Upper lobe of left lung (tissue), 6 donors: ENCODE results near the gene PTPN21. TPM values are rescaled to one million over a fixed set of nuclear protein-coding genes. Genes with fewer than 3 reads are reported as not detected.

ENCODE experiments used
- ATAC-seq, 2 donors: fragments of 200-7000 bp; cut with Tn5 transposase; one replicate each; pipeline ENCODE4 v1.9.1; 2022; ENCODE audit warnings: mild to moderate bottlenecking in 2 of 2, moderate library complexity in 2 of 2; ENCODE audit not compliant: low FRiP score in 2 of 2
- DNase-seq, 2 donors: peaks; one replicate each; pipeline ENCODE4 v3.0.0-alpha.2; 2019 to 2020
- H3K27ac ChIP-seq, 4 donors: fragments of 200-600 bp; sonication (generic); one replicate each; pipeline ENCODE4 v1.5.1; 2016 to 2019
- H3K27me3 ChIP-seq, 4 donors: fragments of 200-600 bp; sonication (generic); one replicate each; pipeline ENCODE4 v1.5.1; 2017 to 2019
- H3K36me3 ChIP-seq, 4 donors: fragments of 200-600 bp; sonication (generic); one replicate each; pipeline ENCODE4 v1.5.1; 2016 to 2019
- H3K4me1 ChIP-seq, 4 donors: fragments of 200-600 bp; sonication (generic); one replicate each; pipeline ENCODE4 v1.5.1; 2018 to 2019
- H3K4me3 ChIP-seq, 4 donors: fragments of 200-600 bp; sonication (generic); one replicate each; pipeline ENCODE4 v1.5.1; 2017 to 2019; ENCODE audit warnings: mild to moderate bottlenecking in 2 of 4, moderate library complexity in 1 of 4
- H3K9me3 ChIP-seq, 4 donors: fragments of 200-600 bp; sonication (generic); one replicate each; pipeline ENCODE4 v1.5.1; 2018 to 2019
- EP300 ChIP-seq, 4 donors: sonication (generic); formaldehyde crosslinking; IDR thresholded peaks; one replicate each; pipeline ENCODE4 v1.5.1; 2017; ENCODE audit warnings: antibody characterized with exemption in 4 of 4, control low read depth in 2 of 4
- POLR2A ChIP-seq, 4 donors: fragments of 450-650 bp; IDR thresholded peaks; one replicate each; pipeline ENCODE4 v1.5.1; 2016 to 2017; ENCODE audit warnings: antibody characterized with exemption in 4 of 4, mild to moderate bottlenecking in 2 of 4
- POLR2AphosphoS5 ChIP-seq, 2 donors: sonication (generic); formaldehyde crosslinking; IDR thresholded peaks; one replicate each; pipeline ENCODE4 v1.5.1; 2017; ENCODE audit warnings: antibody characterized with exemption in 2 of 2
- WGBS, 2 donors: methylation state at CpG; one replicate each; pipeline ENCODE4 v1.1.5; 2017 to 2018; 5-methylcytosine and 5-hydroxymethylcytosine counted together
- total RNA-seq, 6 donors: library from RNA; depleted of rRNA in 4 of 6; stranded (reverse); fragments of >200 nt in 4 of 6; gene quantifications; one replicate each; pipeline versions ENCODE4 v1.1.0 to v1.2.1, GENCODE V29; 2016 to 2021
- TF ChIP-seq, protein P1 (sequence below), 6 experiments: fragments of 450-650 bp in 4 of 6; fragments of 200-600 bp in 2 of 6; sonication (generic) in 2 of 6; IDR thresholded peaks; one replicate each; pipeline ENCODE4 v1.5.1; 2016 to 2019; ENCODE audit warnings: antibody characterized with exemption in 6 of 6
- donor health status: DM: no; HTN: no; CAD: no; lungs with moderate emphysema.
- donor health status: DM: no; HTN: yes; CAD: no; lungs with severe emphysema.

Gene PTPN21
- total RNA-seq, 6 donors from 2014 or later = 37.7 to 58.7 (median 47.4) TPM

- 86 to 88% methylated on average over 7 of the region's 7 CpGs for WGBS, 2 donors
- H3K27me3 ChIP-seq = no peaks in the 10 kb centered on the region
- H3K4me1 ChIP-seq = peaks cover 0 to 6% (median 4%) of the 10 kb centered on the region in 4 donors
- H3K4me3 ChIP-seq = no peak overlapping the region
- TF ChIP-seq POLR2AphosphoS5 (IDR thresholded peaks at IDR 0.05) (no peak), EP300 (IDR thresholded peaks at IDR 0.05) (no peak), POLR2A (IDR thresholded peaks at IDR 0.05) (no peak)
- TF ChIP-seq, protein P1, sequence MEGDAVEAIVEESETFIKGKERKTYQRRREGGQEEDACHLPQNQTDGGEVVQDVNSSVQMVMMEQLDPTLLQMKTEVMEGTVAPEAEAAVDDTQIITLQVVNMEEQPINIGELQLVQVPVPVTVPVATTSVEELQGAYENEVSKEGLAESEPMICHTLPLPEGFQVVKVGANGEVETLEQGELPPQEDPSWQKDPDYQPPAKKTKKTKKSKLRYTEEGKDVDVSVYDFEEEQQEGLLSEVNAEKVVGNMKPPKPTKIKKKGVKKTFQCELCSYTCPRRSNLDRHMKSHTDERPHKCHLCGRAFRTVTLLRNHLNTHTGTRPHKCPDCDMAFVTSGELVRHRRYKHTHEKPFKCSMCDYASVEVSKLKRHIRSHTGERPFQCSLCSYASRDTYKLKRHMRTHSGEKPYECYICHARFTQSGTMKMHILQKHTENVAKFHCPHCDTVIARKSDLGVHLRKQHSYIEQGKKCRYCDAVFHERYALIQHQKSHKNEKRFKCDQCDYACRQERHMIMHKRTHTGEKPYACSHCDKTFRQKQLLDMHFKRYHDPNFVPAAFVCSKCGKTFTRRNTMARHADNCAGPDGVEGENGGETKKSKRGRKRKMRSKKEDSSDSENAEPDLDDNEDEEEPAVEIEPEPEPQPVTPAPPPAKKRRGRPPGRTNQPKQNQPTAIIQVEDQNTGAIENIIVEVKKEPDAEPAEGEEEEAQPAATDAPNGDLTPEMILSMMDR (IDR thresholded peaks at IDR 0.05) = no peak
- DNase-seq = no peak
- H3K36me3 ChIP-seq = peaks cover 7 to 79% (median 24%) of the 10 kb centered on the region in 4 donors
- no peaks in the 10 kb centered on the region for H3K9me3 ChIP-seq
- no peak for ATAC-seq
- no peak overlapping the region for H3K27ac ChIP-seq
Measured at GRCh38 chr14:88476214-88476774, 78.5 kb downstream of the PTPN21 start.

DNA sequence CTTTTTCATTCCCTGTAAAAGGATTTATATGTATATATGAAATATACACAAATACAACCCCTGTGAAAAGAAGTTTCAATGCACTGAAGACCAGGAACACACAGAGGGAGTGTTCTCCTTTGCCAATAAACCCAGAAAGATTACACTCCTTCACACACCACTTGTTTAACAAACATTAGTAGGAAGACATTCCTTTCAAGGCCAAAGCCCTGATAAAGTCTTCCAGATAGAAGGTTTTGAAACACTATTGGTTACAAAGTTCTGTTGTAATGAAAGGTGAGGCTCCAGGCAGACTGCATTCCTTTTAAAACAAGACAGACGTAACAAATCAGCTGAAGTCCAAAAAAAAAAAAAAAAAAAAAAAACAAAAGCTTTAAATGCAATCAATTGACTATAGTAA is 81.0 kb downstream of the PTPN21 start:
- Histone ChIP-seq H3K4me1 (peaks cover 0 to 2% (median 0%) of the 10 kb centered on the region in 4 donors), H3K27me3 (no peaks in the 10 kb centered on the region), H3K36me3 (peaks cover 0 to 86% (median 15%) of the 10 kb centered on the region in 4 donors), H3K9me3 (no peaks in the 10 kb centered on the region), H3K27ac (peak overlapping the region in 1 of 4 donors; percentile 43), H3K4me3 (no peak overlapping the region)
- TF ChIP-seq EP300 (IDR thresholded peaks at IDR 0.05) (no peak), POLR2A (IDR thresholded peaks at IDR 0.05) (no peak), POLR2AphosphoS5 (IDR thresholded peaks at IDR 0.05) (no peak)
- TF ChIP-seq, protein P1 (IDR thresholded peaks at IDR 0.05) = no peak
- no peak for DNase-seq
- peak in 1 of 2 donors; percentile 74 for ATAC-seq
- WGBS, 2 donors = 89% methylated on average over 1 of the region's 1 CpG

- Histone ChIP-seq H3K4me3 (no peak overlapping the region), H3K36me3 (peaks cover 0 to 88% (median 18%) of the 10 kb centered on the region in 4 donors), H3K27ac (no peak overlapping the region), H3K9me3 (no peaks in the 10 kb centered on the region), H3K27me3 (no peaks in the 10 kb centered on the region), H3K4me1 (peaks cover 0 to 2% (median 0%) of the 10 kb centered on the region in 4 donors)
- ATAC-seq (peak in 1 of 2 donors; percentile 47), DNase-seq (no peak)
- 85 to 89% methylated on average over 7 of the region's 7 CpGs for WGBS, 2 donors
- no peak for TF ChIP-seq POLR2A (IDR thresholded peaks at IDR 0.05)
- no peak for TF ChIP-seq EP300 (IDR thresholded peaks at IDR 0.05)
- TF ChIP-seq, protein P1 (IDR thresholded peaks at IDR 0.05) = no peak
- TF ChIP-seq POLR2AphosphoS5 (IDR thresholded peaks at IDR 0.05) = no peak
Measured at GRCh38 chr14:88470542-88471440, 84.0 kb downstream of the PTPN21 start.

DNA sequence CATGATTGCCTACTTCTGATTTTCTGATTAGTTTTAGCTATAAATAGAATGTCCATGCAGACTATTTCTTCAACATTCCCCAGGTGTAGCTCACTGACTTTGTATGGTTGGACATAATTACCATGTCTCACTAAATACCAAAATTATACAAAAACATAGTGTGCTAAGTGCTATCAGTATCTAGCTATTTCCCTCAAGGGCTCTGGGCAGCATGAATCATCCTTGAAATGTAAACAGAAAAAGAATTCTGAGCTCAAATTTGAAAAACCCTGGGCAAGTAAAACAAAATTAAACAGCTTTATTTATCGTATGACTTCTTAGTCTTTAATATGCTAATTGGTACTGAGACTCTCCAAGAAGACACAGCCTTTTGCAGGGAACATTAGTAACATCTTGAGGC is 86.4 kb downstream of the PTPN21 start:
- no peaks in the 10 kb centered on the region for H3K27me3 ChIP-seq
- no peak for DNase-seq
- no peak for ATAC-seq
- H3K4me3 ChIP-seq = no peak overlapping the region
- peaks cover 0 to under 1% (median 0%) of the 10 kb centered on the region in 4 donors for H3K4me1 ChIP-seq
- peaks cover 0 to 85% (median 22%) of the 10 kb centered on the region in 4 donors for H3K36me3 ChIP-seq
- H3K27ac ChIP-seq = peak overlapping the region in 2 of 4 donors; percentile 5 to 14
- 80 to 81% methylated on average over 1 of the region's 1 CpG for WGBS, 2 donors
- TF ChIP-seq POLR2A (IDR thresholded peaks at IDR 0.05) (no peak), EP300 (IDR thresholded peaks at IDR 0.05) (no peak), POLR2AphosphoS5 (IDR thresholded peaks at IDR 0.05) (no peak)
- TF ChIP-seq, protein P1 (IDR thresholded peaks at IDR 0.05) = no peak
- no peaks in the 10 kb centered on the region for H3K9me3 ChIP-seq
